ENCODE results near the gene EPB41L4A.
A peak's percentile ranks its signal among the peaks of the same experiment; 100 is the strongest.
"Not testable (repeated sequence)": the region's sequence is repeated elsewhere in the genome, so short reads cannot be mapped to it uniquely, and the experiment has no call there.

EPB41L4A gene

GRCh38 chr5:112247960-112248359 lies 171.1 kb downstream of the EPB41L4A start:
- DNase-seq, result no peak

GRCh38 chr5:112245656-112246055 lies 173.4 kb downstream of the EPB41L4A start:
- DNase-seq, result no peak

- no peak for DNase-seq
These were observed 179.1 kb downstream of the EPB41L4A start for GRCh38 chr5:112239996-112240395.

GRCh38 chr5:112238473-112238872 lies 180.6 kb downstream of the EPB41L4A start:
- DNase-seq, result no peak

GRCh38 chr5:112237456-112237855 lies 181.6 kb downstream of the EPB41L4A start:
- no peak for DNase-seq

GRCh38 chr5:112234000-112234399 lies 185.1 kb downstream of the EPB41L4A start:
- no peak for DNase-seq

- DNase-seq, result no peak
These were observed 186.4 kb downstream of the EPB41L4A start for GRCh38 chr5:112232667-112233066.

GRCh38 chr5:112230606-112231005 lies 188.5 kb downstream of the EPB41L4A start:
- no peak for DNase-seq

GRCh38 chr5:112228667-112229066 lies 190.4 kb downstream of the EPB41L4A start:
- peak; percentile 30 for DNase-seq

GRCh38 chr5:112227911-112228631 lies 191.0 kb downstream of the EPB41L4A start:
- DNase-seq, result no peak

GRCh38 chr5:112226215-112226614 lies 192.9 kb downstream of the EPB41L4A start:
- no peak for DNase-seq

GRCh38 chr5:112222997-112223396 lies 196.1 kb downstream of the EPB41L4A start:
- not testable (repeated sequence) for DNase-seq

- DNase-seq, result no peak
These were observed 197.9 kb downstream of the EPB41L4A start for GRCh38 chr5:112221128-112221527.

- no peak for DNase-seq
These were observed 200.1 kb downstream of the EPB41L4A start for GRCh38 chr5:112219000-112219399.

- no peak for DNase-seq
These were observed 201.1 kb downstream of the EPB41L4A start for GRCh38 chr5:112217843-112218579.

GRCh38 chr5:112216140-112216539 lies 202.9 kb downstream of the EPB41L4A start:
- DNase-seq, result no peak

GRCh38 chr5:112210430-112211005 lies 208.6 kb downstream of the EPB41L4A start:
- peak; percentile 23 for DNase-seq

GRCh38 chr5:112208699-112209615 lies 210.1 kb downstream of the EPB41L4A start:
- no peak for DNase-seq

- not testable (repeated sequence) for DNase-seq
These were observed 210.9 kb downstream of the EPB41L4A start for GRCh38 chr5:112208195-112208594.

- DNase-seq, result no peak
These were observed 213.2 kb downstream of the EPB41L4A start for GRCh38 chr5:112205846-112206245.

- DNase-seq, result no peak
These were observed 215.8 kb downstream of the EPB41L4A start for GRCh38 chr5:112203229-112203628.

GRCh38 chr5:112202694-112203093 lies 216.4 kb downstream of the EPB41L4A start:
- no peak for DNase-seq

- no peak for DNase-seq
These were observed 217.9 kb downstream of the EPB41L4A start for GRCh38 chr5:112201141-112201540.

Measured in RPMI8226 (cell line).